HEK293 (cell line): ENCODE data around the gene RNF135.

Source experiments
- CTCF ChIA-PET: fragments of 350-600 bp; formaldehyde crosslinking; extraction: SDS; loops from one replicate; lab custom pipeline; 2021; ENCODE audit warnings: antibody characterized with exemption; lab: Yijun Ruan, JAX
- POLR2A ChIA-PET: fragments of 300-600 bp; formaldehyde crosslinking; extraction: SDS; loops from one replicate; lab custom pipeline; 2020; ENCODE audit warnings: antibody characterized with exemption, inconsistent platforms; lab: Yijun Ruan, JAX
- H3K27ac ChIP-seq: fragments of 200-500 bp; sonication (Bioruptor generic); 2 replicates; pipeline ENCODE4 v1.5.1; 2014; ENCODE audit warnings: low read depth, low read length, control low read depth, inconsistent platforms; ENCODE audit errors: extremely low read depth
- H3K36me3 ChIP-seq, 2 experiments: fragments of 200-500 bp in 1 of 2; sonication (Bioruptor generic) in 1 of 2; 1 replicate in 1 of 2; 2 replicates in 1 of 2; pipeline ENCODE4 v1.5.1; 2014 to 2017; ENCODE audit warnings: inconsistent platforms in 2 of 2, low read length in 2 of 2; ENCODE audit not compliant: control insufficient read depth in 2 of 2, insufficient read depth in 1 of 2
- H3K4me1 ChIP-seq: fragments of 200-500 bp; sonication (Bioruptor generic); 2 replicates; pipeline ENCODE4 v1.5.1; 2014; ENCODE audit warnings: mild to moderate bottlenecking, low read length, inconsistent platforms; ENCODE audit not compliant: control insufficient read depth, insufficient read depth
- H3K4me3 ChIP-seq: 2 replicates; pipeline ENCODE4 v1.5.1; 2011; ENCODE audit warnings: low read depth, mild to moderate bottlenecking, control low read depth, low read length, moderate library complexity
- H3K9me3 ChIP-seq: fragments of 200-500 bp; sonication (Bioruptor generic); 2 replicates; pipeline ENCODE4 v1.5.1; 2014; ENCODE audit warnings: low read depth, low read length, inconsistent platforms; ENCODE audit not compliant: control insufficient read depth, insufficient read depth
- INSM2 ChIP-seq: fragments of 450-650 bp; formaldehyde crosslinking; IDR thresholded peaks from 2 replicates; pipeline ENCODE4 v1.5.1; 2016; ENCODE audit warnings: missing biosample characterization, missing genetic modification characterization
- OVOL3 ChIP-seq: fragments of 450-650 bp; formaldehyde crosslinking; IDR thresholded peaks from 2 replicates; pipeline ENCODE4 v1.5.1; 2016; ENCODE audit warnings: missing biosample characterization, missing genetic modification characterization
- PRDM1 ChIP-seq: fragments of 450-650 bp; formaldehyde crosslinking; IDR thresholded peaks from 2 replicates; pipeline ENCODE4; 2016; ENCODE audit warnings: missing biosample characterization, missing genetic modification characterization
- PRDM2 ChIP-seq: fragments of 450-650 bp; formaldehyde crosslinking; IDR thresholded peaks from 2 replicates; pipeline ENCODE4 v1.5.1; 2016; ENCODE audit warnings: missing biosample characterization, missing genetic modification characterization, borderline replicate concordance
- YY2 ChIP-seq: fragments of 450-650 bp; formaldehyde crosslinking; IDR thresholded peaks from 2 replicates; pipeline ENCODE4 v1.5.1; 2016; ENCODE audit warnings: missing biosample characterization, missing genetic modification characterization
- ZFHX2 ChIP-seq: fragments of 450-650 bp; formaldehyde crosslinking; conservative IDR thresholded peaks from 2 replicates; pipeline ENCODE4 v1.5.1; 2016; ENCODE audit warnings: missing biosample characterization, missing genetic modification characterization
- ZNF2 ChIP-seq: fragments of 450-650 bp; formaldehyde crosslinking; IDR thresholded peaks from 2 replicates; pipeline ENCODE4 v1.5.1; 2016; ENCODE audit warnings: missing biosample characterization, missing genetic modification characterization
- ZNF341 ChIP-seq: fragments of 450-650 bp; formaldehyde crosslinking; IDR thresholded peaks from 2 replicates; pipeline ENCODE4; 2016; ENCODE audit warnings: low read depth, missing biosample characterization, missing genetic modification characterization
- ZNF354C ChIP-seq: fragments of 450-650 bp; formaldehyde crosslinking; IDR thresholded peaks from 2 replicates; pipeline ENCODE4 v1.5.1; 2016; ENCODE audit warnings: missing biosample characterization, missing genetic modification characterization, low read depth, borderline replicate concordance
- ZNF37A ChIP-seq: fragments of 450-650 bp; IDR thresholded peaks from 2 replicates; pipeline ENCODE4 v1.5.1; 2018; ENCODE audit warnings: missing biosample characterization, missing genetic modification characterization
- ZNF394 ChIP-seq: fragments of 450-650 bp; formaldehyde crosslinking; IDR thresholded peaks from 2 replicates; pipeline ENCODE4 v1.5.1; 2016; ENCODE audit warnings: missing biosample characterization, missing genetic modification characterization, mild to moderate bottlenecking, moderate library complexity, borderline replicate concordance
- ZNF510 ChIP-seq: fragments of 450-650 bp; formaldehyde crosslinking; IDR thresholded peaks from 2 replicates; pipeline ENCODE4 v1.5.1; 2018; ENCODE audit warnings: mild to moderate bottlenecking, missing genetic modification characterization, missing biosample characterization; ENCODE audit not compliant: insufficient replicate concordance
- ZNF548 ChIP-seq: fragments of 450-650 bp; formaldehyde crosslinking; IDR thresholded peaks from 2 replicates; pipeline ENCODE4 v1.5.1; 2016; ENCODE audit warnings: missing biosample characterization, missing genetic modification characterization
- ZNF558 ChIP-seq: fragments of 450-650 bp; formaldehyde crosslinking; IDR thresholded peaks from 2 replicates; pipeline ENCODE4 v1.5.1; 2016; ENCODE audit warnings: missing biosample characterization, missing genetic modification characterization
- ZNF580 ChIP-seq: fragments of 450-650 bp; formaldehyde crosslinking; IDR thresholded peaks from 2 replicates; pipeline ENCODE4 v1.5.1; 2016; ENCODE audit warnings: missing biosample characterization, missing genetic modification characterization
- ZNF585B ChIP-seq: fragments of 450-650 bp; formaldehyde crosslinking; IDR thresholded peaks from 2 replicates; pipeline ENCODE4 v1.5.1; 2016; ENCODE audit warnings: missing biosample characterization, missing genetic modification characterization
- ZNF629 ChIP-seq: fragments of 450-650 bp; formaldehyde crosslinking; IDR thresholded peaks from 2 replicates; pipeline ENCODE4 v1.5.1; 2017; ENCODE audit warnings: missing biosample characterization, missing genetic modification characterization
- ZNF639 ChIP-seq: fragments of 450-650 bp; formaldehyde crosslinking; IDR thresholded peaks from 2 replicates; pipeline ENCODE4 v1.5.1; 2016; ENCODE audit warnings: missing biosample characterization, missing genetic modification characterization
- ZNF645 ChIP-seq: fragments of 450-650 bp; formaldehyde crosslinking; IDR thresholded peaks from 2 replicates; pipeline ENCODE4; 2016; ENCODE audit warnings: missing biosample characterization, missing genetic modification characterization
- ZNF660 ChIP-seq: fragments of 450-650 bp; IDR thresholded peaks from 2 replicates; pipeline ENCODE4 v1.5.1; 2018; ENCODE audit warnings: missing biosample characterization, mild to moderate bottlenecking, missing genetic modification characterization
- ZNF701 ChIP-seq: fragments of 450-650 bp; formaldehyde crosslinking; IDR thresholded peaks from 2 replicates; pipeline ENCODE4 v1.5.1; 2016; ENCODE audit warnings: missing biosample characterization, missing genetic modification characterization
- ZXDB ChIP-seq: fragments of 450-650 bp; formaldehyde crosslinking; IDR thresholded peaks from 2 replicates; pipeline ENCODE4 v1.5.1; 2016; ENCODE audit warnings: missing biosample characterization, missing genetic modification characterization

The RNF135 gene

GRCh38 chr17:30952638-30953393 lies 18.0 kb upstream of the RNF135 start:
- peaks cover 0 to 48% of the 10 kb centered on the region in 2 experiments; a peak in 2 of 3 replicates for H3K36me3 ChIP-seq
- no peak overlapping the region for H3K4me3 ChIP-seq
- TF ChIP-seq ZNF580 (tag by site-specific recombination) (no peak), OVOL3 (tag by site-specific recombination) (no peak), ZNF354C (tag by site-specific recombination) (no peak), ZFHX2 (no peak), ZNF585B (no peak)
- TF ChIP-seq, all 188 proteins: peak for 0
- no peak overlapping the region for H3K27ac ChIP-seq
- CTCF ChIA-PET: interaction anchor here (0.6 to 0.8 kb wide), 2 partner anchors 15 to 570 kb away, joined by 3 to 6 read pairs; no protein-coding TSS in a partner anchor
- no peaks in the 10 kb centered on the region for H3K9me3 ChIP-seq
- H3K4me1 ChIP-seq: no peaks in the 10 kb centered on the region
- POLR2A ChIA-PET: no interaction called here

- Histone ChIP-seq H3K36me3 (peaks cover 0 to 40% of the 10 kb centered on the region in 2 experiments; a peak in 2 of 3 replicates), H3K9me3 (no peaks in the 10 kb centered on the region), H3K4me3 (no peak overlapping the region), H3K27ac (no peak overlapping the region), H3K4me1 (no peaks in the 10 kb centered on the region)
- TF ChIP-seq ZNF639 (no peak), ZNF341 (no peak), ZNF394 (tag by site-specific recombination) (no peak), ZXDB (tag by site-specific recombination) (no peak), ZNF645 (no peak), ZNF37A (tag by site-specific recombination) (no peak), ZNF2 (tag by site-specific recombination) (no peak), ZNF629 (tag by site-specific recombination) (no peak), PRDM2 (tag by site-specific recombination) (no peak), ZNF510 (tag by site-specific recombination) (no peak), ZNF558 (tag by site-specific recombination) (no peak), PRDM1 (no peak), ZNF660 (tag by site-specific recombination) (no peak), ZNF548 (tag by site-specific recombination) (no peak), INSM2 (tag by site-specific recombination) (no peak), YY2 (tag by site-specific recombination) (no peak), ZNF701 (tag by site-specific recombination) (no peak)
- CTCF ChIA-PET: interaction anchor here (0.7 kb wide), 1 partner anchor 21 kb away, joined by 3 read pairs; no protein-coding TSS in a partner anchor
- POLR2A ChIA-PET: no interaction called here
Measured at GRCh38 chr17:30954046-30954830, 16.6 kb upstream of the RNF135 start.
